ENCODE results near the gene HUS1B. TPM values are rescaled to one million over a fixed set of nuclear protein-coding genes. Genes with fewer than 3 reads are reported as not detected.

The HUS1B gene
- total and polyA plus RNA-seq, 3 experiments from 2014 or later: 0.94 to 1.2 (median 1.1) TPM

DNA sequence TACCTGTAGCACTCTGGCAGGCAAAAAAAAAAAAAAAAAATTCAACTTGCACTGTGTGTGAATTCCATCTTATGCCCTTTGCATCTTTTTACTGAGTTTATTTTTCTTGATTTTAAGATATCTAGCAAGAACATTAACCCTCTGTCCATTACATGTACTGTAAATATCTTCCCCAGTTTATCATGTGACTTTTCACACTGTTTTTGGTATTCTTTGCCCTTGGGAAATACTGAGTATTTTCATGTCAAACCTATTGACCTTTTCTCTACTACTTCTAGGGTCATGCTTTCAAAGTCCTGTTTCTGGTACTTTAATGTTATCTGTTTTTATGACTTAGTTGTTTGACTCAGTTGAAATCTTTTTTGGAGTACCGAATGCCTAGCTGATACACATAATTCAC is 843 bp upstream of the HUS1B start:
- Mint-ChIP-seq H3K27ac (peak overlapping the region in 4 of 8 donors; percentile 1 to 52 (median 12)), H3K27me3 (no peaks in the 10 kb centered on the region), H3K36me3 (peaks cover 14 to 30% (median 17%) of the 10 kb centered on the region in 3 donors), H3K4me1 (peaks cover 54 to 81% (median 68%) of the 10 kb centered on the region in 3 donors), H3K4me3 (no peak overlapping the region), H3K9me3 (no peaks in the 10 kb centered on the region)
- H3K4me1 ChIP-seq (ENCODE audit: insufficient read depth, low read length): peaks cover 23% of the 10 kb centered on the region
- POLR2A ChIA-PET: no interaction called here
- no peak overlapping the region for H3K4me3 ChIP-seq (ENCODE audit: low read length)
- H3K36me3 ChIP-seq (ENCODE audit: insufficient read depth, low read length): no peaks in the 10 kb centered on the region
- H3K27ac ChIP-seq (ENCODE audit: low read depth, low read length): no peak overlapping the region
- H3K9me3 ChIP-seq (ENCODE audit: low read length): no peaks in the 10 kb centered on the region
- DNase-seq: no peak
- H3K27me3 ChIP-seq (ENCODE audit: insufficient read depth, low read length, poor library complexity, severe bottlenecking): no peaks in the 10 kb centered on the region
- CTCF ChIA-PET: no interaction called here

DNA sequence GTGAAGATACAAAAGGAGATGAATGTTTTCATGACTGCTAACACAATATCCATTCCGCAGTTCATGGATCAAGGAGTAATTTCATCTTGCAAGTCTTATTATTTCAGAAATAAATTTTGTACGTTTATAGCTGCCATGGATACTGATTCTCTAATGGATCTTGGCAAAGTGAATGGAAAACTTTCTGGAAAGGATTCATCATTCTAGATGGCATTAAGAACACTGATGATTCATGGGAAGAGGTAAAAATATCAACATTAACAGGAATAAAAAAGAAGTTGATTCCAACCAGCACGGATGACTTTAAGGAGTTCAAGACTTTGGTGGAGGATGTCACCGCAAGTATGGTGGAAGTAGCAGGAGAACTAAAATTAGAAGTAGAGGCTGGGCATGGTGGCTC is 2.8 kb downstream of the HUS1B start:
- H3K4me1 Mint-ChIP-seq: peaks cover 27 to 54% (median 49%) of the 10 kb centered on the region in 3 donors
- DNase-seq: no peak
- Histone ChIP-seq H3K4me3 (ENCODE audit: low read length) (no peak overlapping the region), H3K4me1 (ENCODE audit: insufficient read depth, low read length) (no peaks in the 10 kb centered on the region), H3K36me3 (ENCODE audit: insufficient read depth, low read length) (no peaks in the 10 kb centered on the region), H3K27ac (ENCODE audit: low read depth, low read length) (no peak overlapping the region), H3K27me3 (ENCODE audit: insufficient read depth, low read length, poor library complexity, severe bottlenecking) (no peaks in the 10 kb centered on the region), H3K9me3 (ENCODE audit: low read length) (no peaks in the 10 kb centered on the region)
- H3K4me3 Mint-ChIP-seq: no peak overlapping the region
- no peaks in the 10 kb centered on the region for H3K27me3 Mint-ChIP-seq
- CTCF ChIA-PET: interaction anchor here (0.6 to 1.2 kb wide), 2 partner anchors 9 to 96 kb away, joined by 3 read pairs; no protein-coding TSS in a partner anchor
- POLR2A ChIA-PET: no interaction called here
- no peaks in the 10 kb centered on the region for H3K9me3 Mint-ChIP-seq
- H3K27ac Mint-ChIP-seq: no peak overlapping the region
- peaks cover 17 to 30% (median 18%) of the 10 kb centered on the region in 3 donors for H3K36me3 Mint-ChIP-seq

DNA sequence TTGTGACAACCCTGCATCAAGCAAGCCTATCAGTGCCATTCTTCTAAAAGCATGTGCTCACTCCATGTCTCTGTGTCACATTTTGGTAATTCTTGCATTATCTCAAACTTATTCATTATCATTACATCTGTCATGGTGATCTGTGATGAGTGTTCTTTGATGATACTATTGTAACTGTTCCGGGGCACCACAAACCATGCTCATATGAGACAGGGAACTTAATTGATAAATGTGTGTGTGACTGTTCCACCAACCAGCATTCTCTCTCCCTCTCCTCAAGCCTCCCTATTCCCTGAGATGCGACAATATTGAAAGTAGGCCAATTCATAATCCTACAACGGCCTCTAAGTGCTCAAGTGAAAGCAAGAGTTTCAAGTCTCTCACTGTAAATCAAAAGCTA is 4.0 kb downstream of the HUS1B start:
- no peak overlapping the region for H3K4me3 ChIP-seq (ENCODE audit: low read length)
- Mint-ChIP-seq H3K4me1 (peaks cover 21 to 53% (median 48%) of the 10 kb centered on the region in 3 donors), H3K9me3 (no peaks in the 10 kb centered on the region), H3K4me3 (no peak overlapping the region), H3K27ac (peak overlapping the region in 1 of 8 donors; percentile 10), H3K27me3 (no peaks in the 10 kb centered on the region), H3K36me3 (peaks cover 16 to 29% (median 17%) of the 10 kb centered on the region in 3 donors)
- no peak for DNase-seq
- H3K27me3 ChIP-seq (ENCODE audit: insufficient read depth, low read length, poor library complexity, severe bottlenecking): no peaks in the 10 kb centered on the region
- no peaks in the 10 kb centered on the region for H3K36me3 ChIP-seq (ENCODE audit: insufficient read depth, low read length)
- no peaks in the 10 kb centered on the region for H3K4me1 ChIP-seq (ENCODE audit: insufficient read depth, low read length)
- CTCF ChIA-PET: interaction anchor here (1.2 kb wide), 1 partner anchor 10 kb away, joined by 3 read pairs; no protein-coding TSS in a partner anchor
- H3K9me3 ChIP-seq (ENCODE audit: low read length): no peaks in the 10 kb centered on the region
- POLR2A ChIA-PET: no interaction called here
- no peak overlapping the region for H3K27ac ChIP-seq (ENCODE audit: low read depth, low read length)

DNA sequence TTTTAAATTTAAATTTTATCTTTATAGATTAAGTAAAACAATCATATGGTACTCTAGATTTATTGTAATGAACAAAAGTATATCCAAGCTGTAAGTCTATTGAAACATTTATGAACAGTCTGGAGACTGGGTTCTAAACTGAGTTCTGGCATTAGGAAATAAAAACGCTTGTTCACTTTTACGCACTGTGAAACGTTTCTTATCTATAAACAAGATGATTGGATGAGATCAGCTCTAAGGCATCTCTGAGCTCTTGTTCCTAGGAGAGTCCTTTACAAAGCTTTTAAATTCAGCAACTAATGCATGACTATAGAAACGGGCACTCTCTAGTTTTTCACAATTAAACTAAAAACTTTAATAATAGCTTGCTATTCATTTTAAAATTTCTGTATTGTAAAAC is 6.8 kb downstream of the HUS1B start:
- H3K27ac Mint-ChIP-seq: no peak overlapping the region
- no peaks in the 10 kb centered on the region for H3K9me3 Mint-ChIP-seq

DNA sequence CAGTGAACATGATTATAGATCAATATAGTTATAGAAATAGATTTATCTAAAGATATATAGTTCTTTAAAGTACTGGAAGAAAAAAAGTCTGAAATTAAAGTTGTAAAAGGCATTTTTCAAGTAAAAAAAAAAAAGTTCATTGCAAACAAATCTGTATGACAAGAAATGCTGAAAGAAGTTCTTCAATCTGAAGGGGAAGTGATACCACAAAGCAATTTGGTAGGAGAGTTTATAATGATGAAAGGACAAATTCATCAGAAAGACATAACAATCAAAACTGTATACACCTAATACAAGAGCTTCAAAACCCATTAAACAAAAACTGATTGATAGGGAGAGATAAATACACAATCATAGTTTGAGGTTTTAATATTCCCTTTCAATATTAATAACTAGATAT is 14.1 kb downstream of the HUS1B start:
- H3K27ac Mint-ChIP-seq: no peak overlapping the region
- H3K9me3 Mint-ChIP-seq: no peaks in the 10 kb centered on the region
- no peak overlapping the region for H3K4me3 Mint-ChIP-seq
- H3K9me3 ChIP-seq (ENCODE audit: low read length): no peaks in the 10 kb centered on the region
- peaks cover 0 to 9% (median 6%) of the 10 kb centered on the region in 3 donors for H3K36me3 Mint-ChIP-seq
- no peaks in the 10 kb centered on the region for H3K4me1 ChIP-seq (ENCODE audit: insufficient read depth, low read length)
- H3K27me3 Mint-ChIP-seq: no peaks in the 10 kb centered on the region
- no peak for DNase-seq
- POLR2A ChIA-PET: no interaction called here
- no peak overlapping the region for H3K27ac ChIP-seq (ENCODE audit: low read depth, low read length)
- no peaks in the 10 kb centered on the region for H3K27me3 ChIP-seq (ENCODE audit: insufficient read depth, low read length, poor library complexity, severe bottlenecking)
- no peak overlapping the region for H3K4me3 ChIP-seq (ENCODE audit: low read length)
- no peaks in the 10 kb centered on the region for H3K36me3 ChIP-seq (ENCODE audit: insufficient read depth, low read length)
- CTCF ChIA-PET: no interaction called here
- H3K4me1 Mint-ChIP-seq: peaks cover 55 to 62% (median 59%) of the 10 kb centered on the region in 3 donors

More for the DNA sequence above, 6.8 kb downstream of the HUS1B start:
- no peak for DNase-seq
- Mint-ChIP-seq H3K36me3 (peaks cover 0 to 9% (median 9%) of the 10 kb centered on the region in 3 donors), H3K27me3 (no peaks in the 10 kb centered on the region), H3K4me1 (peaks cover 37 to 64% (median 60%) of the 10 kb centered on the region in 3 donors), H3K4me3 (no peak overlapping the region)
- POLR2A ChIA-PET: no interaction called here
- no peaks in the 10 kb centered on the region for H3K9me3 ChIP-seq (ENCODE audit: low read length)
- no peaks in the 10 kb centered on the region for H3K27me3 ChIP-seq (ENCODE audit: insufficient read depth, low read length, poor library complexity, severe bottlenecking)
- no peak overlapping the region for H3K27ac ChIP-seq (ENCODE audit: low read depth, low read length)
- no peak overlapping the region for H3K4me3 ChIP-seq (ENCODE audit: low read length)
- no peaks in the 10 kb centered on the region for H3K36me3 ChIP-seq (ENCODE audit: insufficient read depth, low read length)
- CTCF ChIA-PET: no interaction called here
- no peaks in the 10 kb centered on the region for H3K4me1 ChIP-seq (ENCODE audit: insufficient read depth, low read length)

DNA sequence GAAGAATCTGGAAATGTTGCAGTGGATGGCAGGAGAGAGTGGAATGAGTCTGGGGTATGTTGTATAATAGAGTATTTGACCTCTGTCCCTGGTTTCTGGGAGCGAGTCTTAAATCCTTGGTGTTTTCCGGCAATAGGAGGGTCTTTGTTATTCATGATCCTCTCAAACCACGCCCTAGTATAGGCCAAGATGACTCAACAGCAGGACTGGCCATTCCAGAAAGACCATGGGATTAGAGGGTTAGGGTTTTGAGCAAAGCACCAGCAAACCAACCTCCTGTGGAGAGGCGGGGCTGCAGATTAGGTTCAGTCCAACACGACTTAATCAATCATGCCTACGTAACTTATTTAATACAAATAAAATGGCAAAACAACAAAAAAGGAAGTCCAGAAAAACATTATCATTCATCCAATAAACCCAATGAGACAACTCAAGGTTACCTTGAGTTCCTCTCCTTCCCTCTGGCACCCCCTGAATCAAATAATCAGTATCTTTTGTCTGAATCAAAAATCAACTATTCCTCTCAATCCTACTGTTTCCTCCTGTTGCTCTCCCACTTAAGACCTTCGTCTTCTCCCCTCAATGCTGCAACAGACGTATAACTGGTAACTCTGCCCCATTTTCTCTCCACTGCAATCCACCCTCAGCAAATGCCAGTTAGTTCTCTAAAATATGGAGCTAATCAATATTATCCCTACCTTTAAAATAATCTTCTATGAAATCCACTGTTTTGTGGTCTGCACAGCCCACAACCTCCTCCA is 15.5 kb downstream of the HUS1B start:
- Histone ChIP-seq H3K36me3 (ENCODE audit: insufficient read depth, low read length) (peaks cover 10% of the 10 kb centered on the region), H3K27ac (ENCODE audit: low read depth, low read length) (no peak overlapping the region), H3K4me1 (ENCODE audit: insufficient read depth, low read length) (no peaks in the 10 kb centered on the region), H3K4me3 (ENCODE audit: low read length) (no peak overlapping the region), H3K27me3 (ENCODE audit: insufficient read depth, low read length, poor library complexity, severe bottlenecking) (no peaks in the 10 kb centered on the region), H3K9me3 (ENCODE audit: low read length) (no peaks in the 10 kb centered on the region)
- POLR2A ChIA-PET: no interaction called here
- DNase-seq: no peak
- H3K36me3 Mint-ChIP-seq: peaks cover 4 to 21% (median 12%) of the 10 kb centered on the region in 3 donors
- H3K27me3 Mint-ChIP-seq: no peaks in the 10 kb centered on the region
- peak overlapping the region in 1 of 7 donors; percentile 33 for H3K4me3 Mint-ChIP-seq
- peak overlapping the region in 1 of 8 donors; percentile 83 for H3K27ac Mint-ChIP-seq
- H3K4me1 Mint-ChIP-seq: peaks cover 47 to 59% (median 51%) of the 10 kb centered on the region in 3 donors
- no peaks in the 10 kb centered on the region for H3K9me3 Mint-ChIP-seq
- CTCF ChIA-PET: no interaction called here

DNA sequence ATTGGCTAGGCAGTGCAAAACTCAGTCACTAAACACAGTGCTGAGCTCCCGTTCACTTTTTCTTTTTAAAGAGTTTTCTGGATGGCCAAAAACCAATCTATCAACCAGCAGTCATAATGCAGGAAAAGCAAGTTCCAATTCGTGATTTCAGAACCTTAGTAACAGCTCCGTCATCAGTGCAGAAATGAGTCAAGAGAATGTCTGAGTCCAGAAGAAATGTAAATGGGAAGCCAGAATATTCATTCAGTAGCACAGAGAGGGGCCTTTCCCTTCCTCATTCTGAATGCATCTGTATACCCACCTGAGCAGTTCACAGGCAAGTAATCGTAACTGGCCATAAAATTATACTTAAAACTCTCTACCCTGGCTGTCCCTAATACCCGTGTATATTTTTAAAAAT is 20.4 kb downstream of the HUS1B start:
- H3K27ac Mint-ChIP-seq: peak overlapping the region in 1 of 8 donors; percentile 75
- Histone ChIP-seq H3K4me1 (ENCODE audit: insufficient read depth, low read length) (no peaks in the 10 kb centered on the region), H3K27me3 (ENCODE audit: insufficient read depth, low read length, poor library complexity, severe bottlenecking) (no peaks in the 10 kb centered on the region), H3K27ac (ENCODE audit: low read depth, low read length) (no peak overlapping the region), H3K9me3 (ENCODE audit: low read length) (no peaks in the 10 kb centered on the region), H3K36me3 (ENCODE audit: insufficient read depth, low read length) (peaks cover 10% of the 10 kb centered on the region), H3K4me3 (ENCODE audit: low read length) (no peak overlapping the region)
- peaks cover 9 to 62% (median 15%) of the 10 kb centered on the region in 3 donors for H3K36me3 Mint-ChIP-seq
- peaks cover 15 to 33% (median 19%) of the 10 kb centered on the region in 3 donors for H3K4me1 Mint-ChIP-seq
- CTCF ChIA-PET: no interaction called here
- no peaks in the 10 kb centered on the region for H3K9me3 Mint-ChIP-seq
- DNase-seq: no peak
- POLR2A ChIA-PET: no interaction called here
- H3K4me3 Mint-ChIP-seq: no peak overlapping the region
- H3K27me3 Mint-ChIP-seq: no peaks in the 10 kb centered on the region

DNA sequence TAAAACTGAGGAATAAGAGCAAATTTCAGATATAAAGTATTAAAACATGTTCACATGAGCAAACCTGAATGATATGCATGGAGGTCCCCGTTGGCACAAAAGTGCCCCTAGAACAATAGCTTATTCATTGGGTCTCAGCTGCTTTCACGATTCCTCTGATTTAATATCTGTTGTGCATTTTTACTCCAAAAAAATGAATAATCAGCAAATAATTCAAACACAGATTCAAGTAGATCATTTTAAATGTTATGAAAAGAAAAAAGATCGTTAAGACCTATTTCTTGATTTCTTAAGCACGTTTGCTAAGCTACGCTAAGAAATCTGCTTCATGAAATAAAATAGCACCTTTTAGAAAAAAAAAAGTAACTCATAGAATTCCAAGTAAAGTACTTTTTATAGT is 21.7 kb downstream of the HUS1B start:
- Mint-ChIP-seq H3K4me3 (no peak overlapping the region), H3K9me3 (no peaks in the 10 kb centered on the region), H3K27ac (no peak overlapping the region), H3K36me3 (peaks cover 9 to 69% (median 15%) of the 10 kb centered on the region in 3 donors), H3K4me1 (peaks cover 12 to 29% (median 18%) of the 10 kb centered on the region in 3 donors), H3K27me3 (no peaks in the 10 kb centered on the region)
- CTCF ChIA-PET: no interaction called here
- Histone ChIP-seq H3K27me3 (ENCODE audit: insufficient read depth, low read length, poor library complexity, severe bottlenecking) (no peaks in the 10 kb centered on the region), H3K4me1 (ENCODE audit: insufficient read depth, low read length) (no peaks in the 10 kb centered on the region), H3K36me3 (ENCODE audit: insufficient read depth, low read length) (peaks cover 10% of the 10 kb centered on the region), H3K9me3 (ENCODE audit: low read length) (no peaks in the 10 kb centered on the region), H3K27ac (ENCODE audit: low read depth, low read length) (no peak overlapping the region), H3K4me3 (ENCODE audit: low read length) (no peak overlapping the region)
- DNase-seq: no peak
- POLR2A ChIA-PET: no interaction called here

All from CD8-positive, alpha-beta memory T cell (primary cell).